Memory B cell (primary cell): ENCODE measurements around the gene RNF26.

Source experiments
- ATAC-seq: fragments of 150-1000 bp; cut with Tn5 transposase; 2 replicates; pipeline ENCODE4 v1.10.0; 2021; ENCODE audit warnings: low read depth, mild to moderate bottlenecking, moderate library complexity
- DNase-seq, 2 donors: peaks; one replicate each; pipeline ENCODE4 v3.0.0; 2022; ENCODE audit warnings: low spot score in 2 of 2
- H3K27ac Mint-ChIP-seq: one replicate; pipeline ENCODE4 v1.8.0; 2022; ENCODE audit warnings: mild to moderate bottlenecking, moderate library complexity, mixed read lengths
- H3K27me3 Mint-ChIP-seq: one replicate; pipeline ENCODE4 v1.8.0; 2022; ENCODE audit warnings: mixed read lengths
- H3K36me3 Mint-ChIP-seq: one replicate; pipeline ENCODE4 v1.8.0; 2022; ENCODE audit warnings: mild to moderate bottlenecking, mixed read lengths
- H3K4me1 Mint-ChIP-seq: one replicate; pipeline ENCODE4 v1.8.0; 2022; ENCODE audit warnings: mixed read lengths
- H3K4me3 Mint-ChIP-seq: one replicate; pipeline ENCODE4 v1.8.0; 2022; ENCODE audit warnings: mild to moderate bottlenecking, moderate library complexity, mixed read lengths
- H3K9me3 Mint-ChIP-seq: one replicate; pipeline ENCODE4 v1.8.0; 2022; ENCODE audit warnings: mixed read lengths

Gene RNF26

DNA sequence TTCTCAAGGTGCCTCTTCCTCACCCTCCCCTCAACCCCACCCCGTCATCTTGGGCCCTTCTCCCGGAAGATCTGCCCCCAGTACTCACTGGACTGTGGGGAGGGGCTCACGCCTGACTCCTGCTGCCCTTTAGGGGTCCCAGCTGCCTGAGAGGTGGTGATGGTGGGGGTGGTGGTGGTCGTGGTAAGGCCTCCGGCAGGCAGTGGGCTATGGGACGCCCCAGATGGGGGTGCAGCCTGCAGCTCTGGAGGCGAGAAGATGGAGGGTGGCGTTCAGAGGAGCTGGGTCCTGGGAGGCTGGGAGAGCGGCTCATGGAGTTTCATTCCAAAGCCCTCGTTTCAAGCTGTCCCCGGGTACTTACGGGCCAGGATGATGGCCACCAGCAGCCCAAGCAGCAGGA is 11.4 kb downstream of the RNF26 start:
- Mint-ChIP-seq H3K4me3 (no peak overlapping the region), H3K9me3 (no peaks in the 10 kb centered on the region), H3K4me1 (peaks cover 7% of the 10 kb centered on the region), H3K27ac (no peak overlapping the region), H3K36me3 (no peaks in the 10 kb centered on the region), H3K27me3 (peaks cover 30% of the 10 kb centered on the region)
- DNase-seq (no peak), ATAC-seq (no peak)

DNA sequence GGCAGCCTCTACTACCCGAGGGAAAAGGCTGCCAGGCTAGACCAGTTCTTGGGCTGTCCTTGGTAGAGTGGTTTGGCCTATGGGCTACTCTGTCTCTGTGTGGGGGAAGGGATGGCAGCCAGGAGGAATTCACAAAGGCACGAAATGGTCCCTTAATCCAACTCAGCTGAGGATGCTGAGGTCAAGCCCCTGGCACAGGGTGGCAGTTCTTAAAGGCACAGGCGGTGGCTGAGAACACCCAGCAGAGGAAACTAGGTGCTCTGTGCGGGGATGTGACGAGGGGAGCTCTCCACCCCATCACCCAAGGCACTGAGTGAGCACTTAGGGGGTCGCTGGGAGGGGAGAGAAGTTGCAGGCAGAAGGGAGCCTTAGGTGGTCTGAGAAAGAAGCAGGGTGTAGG is 12.3 kb downstream of the RNF26 start, which contains the start of gene MFRP:
Gene MFRP, minus strand, starts transcription at position 101 of the 400 bp plus-strand sequence. CDS start 192 bp downstream, outside the sequence.
- H3K36me3 Mint-ChIP-seq: no peaks in the 10 kb centered on the region
- H3K4me1 Mint-ChIP-seq: peaks cover 2% of the 10 kb centered on the region
- H3K27ac Mint-ChIP-seq: no peak within 1 kb of the TSS
- peaks cover 27% of the 10 kb centered on the region for H3K27me3 Mint-ChIP-seq
- H3K4me3 Mint-ChIP-seq: no peak within 1 kb of the TSS
- ATAC-seq: no peak
- no peak for DNase-seq
- peaks cover 1% of the 10 kb centered on the region for H3K9me3 Mint-ChIP-seq

DNA sequence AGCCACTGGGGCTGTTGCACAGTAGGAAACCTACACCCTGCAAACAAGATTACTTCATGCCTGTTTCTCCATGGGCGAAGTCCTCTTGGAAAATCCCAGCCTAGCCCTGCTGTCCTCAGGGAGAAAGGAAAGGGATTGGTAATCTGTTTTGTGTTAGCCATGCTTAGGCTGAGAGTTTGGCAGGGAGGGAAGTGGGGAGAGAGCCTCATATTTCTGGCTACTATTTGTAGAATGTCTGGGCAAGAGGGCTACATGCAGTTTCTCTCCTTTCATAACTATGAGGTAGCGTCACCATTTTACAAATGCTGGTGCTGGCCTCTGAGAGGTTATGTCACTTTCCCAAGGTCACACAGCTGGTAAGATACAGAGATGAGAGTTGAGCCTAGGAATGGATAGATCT is 12.9 kb downstream of the RNF26 start:
- peaks cover 1% of the 10 kb centered on the region for H3K9me3 Mint-ChIP-seq
- H3K36me3 Mint-ChIP-seq: no peaks in the 10 kb centered on the region
- DNase-seq (no peak), ATAC-seq (no peak)
- no peak overlapping the region for H3K4me3 Mint-ChIP-seq
- H3K4me1 Mint-ChIP-seq: peaks cover 2% of the 10 kb centered on the region
- H3K27ac Mint-ChIP-seq: no peak overlapping the region
- peaks cover 31% of the 10 kb centered on the region for H3K27me3 Mint-ChIP-seq

DNA sequence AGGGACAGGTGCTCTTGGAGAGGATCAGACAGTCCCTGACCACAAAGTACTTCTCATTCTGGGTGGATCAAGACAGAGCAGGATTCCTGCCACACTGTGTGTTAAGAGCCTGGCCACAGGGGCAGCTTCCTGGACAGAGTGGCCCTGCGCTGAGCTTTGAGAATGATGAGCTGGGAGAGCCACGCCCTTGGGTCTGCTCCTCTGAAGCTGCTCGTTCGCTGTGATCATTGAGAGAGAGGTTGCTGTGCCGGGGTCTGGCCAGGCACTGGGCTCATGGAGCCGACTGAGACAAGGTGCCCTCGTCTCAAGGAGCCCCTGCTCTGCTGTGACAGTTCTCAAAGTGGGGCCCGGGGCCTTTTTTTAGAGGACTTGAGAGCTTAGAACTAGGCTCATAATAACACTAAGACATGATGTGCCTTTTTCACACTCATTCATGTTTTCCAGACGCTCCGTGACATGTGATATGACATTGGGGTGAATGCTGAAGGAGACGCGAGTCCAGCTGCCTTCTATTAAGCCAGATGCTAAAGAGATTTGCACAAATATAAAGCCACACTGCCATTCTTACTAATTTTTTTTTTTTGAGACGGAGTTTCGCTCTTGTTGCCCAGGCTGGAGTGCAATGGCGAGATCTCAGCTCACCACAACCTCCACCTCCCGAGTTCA is 13.7 kb downstream of the RNF26 start:
- no peak overlapping the region for H3K4me3 Mint-ChIP-seq
- H3K27me3 Mint-ChIP-seq: peaks cover 32% of the 10 kb centered on the region
- ATAC-seq: no peak
- no peaks in the 10 kb centered on the region for H3K36me3 Mint-ChIP-seq
- H3K27ac Mint-ChIP-seq: no peak overlapping the region
- peaks cover 1% of the 10 kb centered on the region for H3K9me3 Mint-ChIP-seq
- peaks cover 2% of the 10 kb centered on the region for H3K4me1 Mint-ChIP-seq
- DNase-seq: no peak

DNA sequence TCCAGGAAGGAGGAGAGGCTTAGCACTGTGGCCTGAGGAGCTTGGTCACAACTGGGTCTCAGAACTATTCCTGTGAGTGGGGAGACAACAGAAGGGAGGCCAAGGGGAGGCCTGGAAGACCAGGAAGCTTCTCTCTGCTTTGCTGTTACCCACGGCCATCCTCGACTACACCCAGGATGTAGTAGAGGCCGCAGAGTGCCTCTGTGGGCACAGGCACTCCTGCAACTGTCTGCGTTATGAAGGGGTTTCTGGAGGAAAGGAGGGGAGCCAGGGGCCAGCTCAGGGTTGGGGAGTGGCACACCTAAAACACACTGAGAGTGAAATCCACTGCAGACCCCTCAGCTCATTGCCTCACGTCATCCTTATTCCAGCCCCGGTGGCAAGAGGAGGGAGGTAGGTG is 16.0 kb downstream of the RNF26 start:
- no peak overlapping the region for H3K4me3 Mint-ChIP-seq
- H3K36me3 Mint-ChIP-seq: no peaks in the 10 kb centered on the region
- no peak overlapping the region for H3K27ac Mint-ChIP-seq
- no peak for ATAC-seq
- DNase-seq: no peak
- H3K27me3 Mint-ChIP-seq: peaks cover 20% of the 10 kb centered on the region
- H3K4me1 Mint-ChIP-seq: peaks cover 2% of the 10 kb centered on the region
- peaks cover 1% of the 10 kb centered on the region for H3K9me3 Mint-ChIP-seq

DNA sequence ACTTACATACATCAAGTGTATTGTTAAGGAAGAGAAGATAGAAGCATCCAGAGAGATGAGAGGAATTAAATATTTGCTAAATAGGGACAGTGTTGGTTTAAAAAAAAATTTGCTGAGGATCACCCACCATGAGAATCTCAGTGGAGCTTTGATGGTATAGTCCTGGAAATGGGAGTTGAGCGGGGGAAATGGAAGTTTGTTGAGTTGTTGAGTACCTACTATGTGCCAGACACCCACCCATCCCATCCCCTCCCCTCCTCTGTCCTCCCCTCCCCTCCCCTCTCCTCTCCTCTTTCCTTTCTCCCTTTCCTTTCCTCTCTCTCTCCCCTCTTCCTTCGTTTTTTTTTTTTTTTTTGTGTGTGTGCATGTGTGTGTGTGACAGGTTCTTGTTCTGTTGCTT is 16.9 kb downstream of the RNF26 start:
- H3K36me3 Mint-ChIP-seq: no peaks in the 10 kb centered on the region
- peaks cover 2% of the 10 kb centered on the region for H3K4me1 Mint-ChIP-seq
- no peak overlapping the region for H3K27ac Mint-ChIP-seq
- H3K27me3 Mint-ChIP-seq: peaks cover 20% of the 10 kb centered on the region
- H3K4me3 Mint-ChIP-seq: no peak overlapping the region
- DNase-seq (no peak), ATAC-seq (no peak)
- peaks cover 1% of the 10 kb centered on the region for H3K9me3 Mint-ChIP-seq

DNA sequence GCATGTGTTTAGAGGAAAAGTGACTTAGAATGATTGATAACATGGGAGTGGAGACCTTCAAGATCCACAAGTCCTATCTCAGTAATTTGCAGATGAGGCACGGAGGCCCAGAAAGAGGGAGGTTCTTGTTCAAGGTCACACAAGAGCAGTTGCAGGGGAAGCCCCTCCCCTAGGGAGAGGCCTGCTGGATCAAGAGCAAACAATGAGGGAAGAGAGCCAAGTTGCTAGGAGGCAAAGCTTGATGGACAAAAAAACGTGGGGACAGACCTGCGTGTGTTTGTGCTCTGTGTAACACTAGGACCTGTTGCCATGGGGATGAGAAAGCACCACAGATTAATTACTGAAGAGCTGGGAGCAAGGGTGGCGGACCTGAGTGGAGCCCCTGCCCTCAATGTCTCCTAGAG is 18.5 kb downstream of the RNF26 start:
- H3K27me3 Mint-ChIP-seq: peaks cover 24% of the 10 kb centered on the region
- H3K27ac Mint-ChIP-seq: no peak overlapping the region
- H3K4me1 Mint-ChIP-seq: peaks cover 8% of the 10 kb centered on the region
- no peak overlapping the region for H3K4me3 Mint-ChIP-seq
- ATAC-seq (no peak), DNase-seq (no peak)
- H3K36me3 Mint-ChIP-seq: no peaks in the 10 kb centered on the region
- peaks cover 1% of the 10 kb centered on the region for H3K9me3 Mint-ChIP-seq

DNA sequence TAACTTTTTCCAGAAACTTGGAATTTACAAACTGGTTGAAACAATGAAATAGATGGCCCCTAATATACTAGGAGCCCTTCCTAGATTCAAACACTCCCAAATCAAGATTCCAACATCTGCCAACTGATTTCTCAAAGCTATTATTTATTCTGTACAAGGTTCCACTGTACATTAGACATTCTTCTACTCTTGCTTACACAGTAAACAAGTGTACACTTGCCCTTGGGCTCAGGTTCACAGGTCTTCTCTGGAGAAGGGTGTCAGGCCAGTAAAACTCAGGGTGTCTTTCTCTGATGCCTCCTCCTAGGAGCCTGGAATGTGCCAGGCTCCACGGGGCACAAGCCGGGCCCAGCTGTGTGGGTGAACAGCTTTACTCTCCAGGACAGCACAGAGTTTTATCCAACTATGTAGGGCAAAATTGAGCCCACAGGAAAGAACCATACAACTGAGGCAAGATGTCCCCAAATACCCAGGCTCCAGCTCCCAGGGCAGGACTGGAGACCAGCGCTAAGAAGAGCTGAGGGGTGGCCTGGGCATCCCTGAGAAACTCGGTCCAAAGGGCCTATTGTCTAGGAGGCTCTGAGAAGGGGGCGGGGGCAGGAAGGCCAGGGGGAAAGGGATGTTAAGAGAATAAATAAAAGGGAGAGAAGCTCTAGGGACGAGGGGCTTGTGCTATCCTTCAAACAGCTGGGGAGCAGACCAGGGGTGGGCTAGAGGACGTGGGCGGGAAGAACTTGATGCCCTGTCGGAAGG is 20.9 kb downstream of the RNF26 start:
- Mint-ChIP-seq H3K27ac (no peak overlapping the region), H3K4me1 (peaks cover 14% of the 10 kb centered on the region), H3K4me3 (peak overlapping the region; percentile 52), H3K9me3 (peaks cover 1% of the 10 kb centered on the region), H3K27me3 (peaks cover 24% of the 10 kb centered on the region), H3K36me3 (no peaks in the 10 kb centered on the region)
- DNase-seq: no peak
- no peak for ATAC-seq

DNA sequence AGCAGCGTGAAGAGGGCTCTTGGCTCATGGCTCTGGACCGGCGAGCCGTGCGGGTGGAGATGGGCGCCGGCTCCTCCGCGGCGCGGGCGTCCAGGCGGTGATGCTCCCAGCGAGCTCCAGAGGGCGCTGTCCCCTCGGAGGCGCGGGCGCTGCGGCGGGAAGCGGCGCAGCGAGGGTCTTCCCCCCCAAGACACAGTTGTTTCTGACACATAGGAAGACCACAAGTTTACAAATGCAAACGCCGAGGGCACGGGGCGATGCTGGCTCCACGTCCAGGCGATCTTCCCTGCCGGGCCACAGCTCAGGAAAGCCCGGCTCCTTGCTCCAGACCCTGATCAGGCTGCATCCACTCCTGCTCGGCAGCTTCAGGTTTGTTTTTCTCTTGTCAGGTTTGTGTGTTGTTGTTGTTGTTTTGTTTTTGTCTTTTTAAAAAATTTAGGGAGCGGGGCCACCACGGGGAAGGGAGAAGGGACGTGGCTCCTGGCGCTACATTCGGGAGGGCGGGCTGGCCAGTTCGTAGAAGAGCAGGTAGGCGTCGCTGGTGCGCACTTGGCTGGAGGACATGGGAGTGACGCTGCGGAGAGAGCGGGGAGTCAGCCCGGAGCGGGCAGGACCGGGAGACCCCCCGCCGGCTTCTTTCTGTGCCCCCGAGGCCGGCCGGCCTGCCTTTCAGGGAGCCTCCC is 22.2 kb downstream of the RNF26 start:
- DNase-seq (peak; percentile 59 to 77), ATAC-seq (peak; percentile 82)
- peaks cover 22% of the 10 kb centered on the region for H3K27me3 Mint-ChIP-seq
- H3K9me3 Mint-ChIP-seq: no peaks in the 10 kb centered on the region
- H3K27ac Mint-ChIP-seq: peak overlapping the region; percentile 37
- H3K36me3 Mint-ChIP-seq: no peaks in the 10 kb centered on the region
- peak overlapping the region; percentile 93 for H3K4me3 Mint-ChIP-seq
- H3K4me1 Mint-ChIP-seq: peaks cover 12% of the 10 kb centered on the region

DNA sequence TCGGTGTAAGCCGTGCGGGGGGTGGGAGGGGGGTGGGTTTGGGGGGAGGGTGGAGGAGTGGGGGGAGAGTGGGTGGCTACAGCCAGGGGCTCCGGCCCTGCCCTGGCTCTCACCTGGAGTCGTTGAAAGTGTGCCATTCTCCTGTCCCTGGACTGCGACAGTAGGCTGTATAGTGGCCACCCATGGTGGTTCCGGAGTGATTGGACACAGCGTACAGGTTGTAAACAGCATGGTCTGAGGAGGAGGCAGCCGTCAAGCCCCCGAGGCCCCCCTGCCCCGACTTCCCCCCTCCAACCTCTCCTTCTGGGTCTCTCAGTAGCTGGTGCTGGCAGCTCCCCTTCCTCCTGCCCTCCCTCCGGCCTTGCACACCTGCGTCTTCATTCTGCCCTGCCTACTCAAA is 22.7 kb downstream of the RNF26 start:
- H3K4me1 Mint-ChIP-seq: peaks cover 12% of the 10 kb centered on the region
- H3K27me3 Mint-ChIP-seq: peaks cover 16% of the 10 kb centered on the region
- ATAC-seq (no peak), DNase-seq (no peak)
- H3K36me3 Mint-ChIP-seq: no peaks in the 10 kb centered on the region
- no peaks in the 10 kb centered on the region for H3K9me3 Mint-ChIP-seq
- peak overlapping the region; percentile 62 for H3K4me3 Mint-ChIP-seq
- no peak overlapping the region for H3K27ac Mint-ChIP-seq

DNA sequence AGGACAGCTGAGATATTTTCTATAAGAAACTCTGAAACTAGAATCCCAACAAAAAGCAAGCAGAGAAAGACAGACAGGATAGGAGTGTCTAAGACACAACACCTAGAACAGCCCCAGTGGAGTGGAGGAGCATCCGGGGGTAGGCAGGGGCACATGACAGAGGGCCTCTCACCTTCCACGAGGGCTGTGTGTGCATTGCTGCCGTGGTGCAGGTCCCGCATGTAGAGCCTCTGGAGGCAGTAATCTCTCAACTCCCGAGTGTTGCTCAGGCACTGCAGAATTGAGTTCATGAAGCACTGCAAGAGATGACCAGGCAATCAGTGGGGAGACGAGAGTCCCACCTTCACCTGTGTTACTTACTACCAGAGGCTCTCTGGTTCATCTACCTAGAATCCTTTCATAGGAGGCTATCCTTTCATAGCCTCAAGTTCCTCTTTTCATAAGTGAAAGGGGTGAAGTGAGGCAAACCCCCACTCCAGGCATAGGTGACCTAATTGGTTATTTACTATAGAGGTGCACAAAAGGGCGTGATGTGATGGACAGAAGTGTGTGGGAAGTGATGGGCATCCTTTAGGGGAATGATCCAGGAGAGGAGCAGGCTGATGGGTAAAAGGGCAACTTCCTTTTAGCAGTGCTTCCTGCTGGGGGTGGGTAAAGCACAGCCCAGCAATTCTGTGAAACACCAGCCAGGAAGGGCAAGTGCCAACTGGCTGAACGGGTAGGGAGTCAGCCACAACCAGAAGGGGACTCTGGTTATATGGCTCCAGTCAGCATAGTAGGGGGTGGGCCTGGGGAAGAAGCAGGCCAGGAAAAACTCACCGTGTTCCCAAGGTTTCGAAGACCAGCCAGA is 25.3 kb downstream of the RNF26 start:
- ATAC-seq: peak; percentile 28
- peaks cover 16% of the 10 kb centered on the region for H3K27me3 Mint-ChIP-seq
- no peak overlapping the region for H3K4me3 Mint-ChIP-seq
- H3K4me1 Mint-ChIP-seq: peaks cover 17% of the 10 kb centered on the region
- H3K27ac Mint-ChIP-seq: no peak overlapping the region
- H3K36me3 Mint-ChIP-seq: peaks cover 2% of the 10 kb centered on the region
- H3K9me3 Mint-ChIP-seq: no peaks in the 10 kb centered on the region
- DNase-seq: no peak

DNA sequence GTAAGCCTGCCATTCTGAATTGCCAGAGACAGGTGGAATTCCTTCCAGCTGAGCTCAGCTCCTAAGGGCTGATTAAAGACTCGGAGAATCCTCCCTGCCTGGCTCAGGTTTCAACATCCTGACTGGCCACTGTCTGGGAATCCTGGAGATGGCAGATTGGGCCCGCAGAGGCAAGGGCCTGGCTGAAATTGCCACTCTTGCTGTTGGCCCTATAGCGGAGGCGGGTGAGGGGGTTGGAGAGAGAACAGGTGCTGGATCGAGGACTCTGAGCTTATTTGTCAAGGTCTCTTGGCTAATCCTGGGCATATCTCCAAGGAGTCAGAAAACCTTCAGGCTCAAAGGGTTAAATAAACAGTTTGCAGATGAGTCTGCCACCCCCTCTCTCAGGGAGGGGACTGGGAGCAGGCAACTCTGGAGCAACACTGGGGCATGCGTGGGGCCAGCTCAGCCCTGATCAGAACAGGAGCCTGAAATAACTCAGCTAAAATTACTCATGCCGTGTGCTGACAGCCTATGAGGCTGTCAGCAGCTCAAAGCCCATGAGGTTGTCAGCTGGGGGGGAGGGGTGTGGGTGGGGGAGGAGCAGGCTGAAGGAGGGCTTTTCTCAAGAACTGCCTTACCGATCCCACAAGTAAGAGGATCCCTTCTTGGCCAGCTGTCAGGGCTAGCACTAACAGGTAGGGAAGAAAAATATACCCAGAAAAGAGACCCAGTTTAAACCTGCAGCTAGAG is 26.9 kb downstream of the RNF26 start:
- H3K36me3 Mint-ChIP-seq: peaks cover 2% of the 10 kb centered on the region
- DNase-seq (no peak), ATAC-seq (no peak)
- H3K27me3 Mint-ChIP-seq: peaks cover 20% of the 10 kb centered on the region
- no peak overlapping the region for H3K27ac Mint-ChIP-seq
- H3K4me1 Mint-ChIP-seq: peaks cover 17% of the 10 kb centered on the region
- no peak overlapping the region for H3K4me3 Mint-ChIP-seq
- H3K9me3 Mint-ChIP-seq: no peaks in the 10 kb centered on the region
